Astrocyte of the hippocampus (primary cell): Measurements from ENCODE around the gene KRCC1.
"Not testable (repeated sequence)": the region's sequence is repeated elsewhere in the genome, so short reads cannot be mapped to it uniquely, and the experiment has no call there.

ENCODE experiments used
- DNase-seq: peaks from one replicate; pipeline ENCODE4 v3.0.0; 2011; ENCODE audit warnings: low read depth, low spot score

The KRCC1 gene

DNA sequence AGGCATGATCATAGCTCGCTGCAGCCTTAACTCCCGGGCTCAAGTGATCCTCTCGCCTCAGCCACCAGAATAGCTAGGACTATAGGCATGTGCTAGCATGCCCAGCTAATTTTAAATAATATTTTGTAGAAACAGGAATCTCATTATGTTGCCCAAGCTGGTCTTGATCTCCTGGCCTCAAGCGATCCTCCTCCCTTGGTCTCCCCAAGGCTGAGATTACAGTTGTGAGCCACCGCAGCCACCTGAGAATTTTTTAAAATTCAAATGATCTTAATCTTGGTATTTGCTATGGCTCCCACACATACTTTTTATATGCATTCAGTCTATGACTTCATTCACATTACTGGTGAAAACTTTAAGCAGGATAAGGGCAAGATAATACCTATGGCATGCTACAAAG lies 13.1 kb downstream of the KRCC1 start:
- no peak for DNase-seq

DNA sequence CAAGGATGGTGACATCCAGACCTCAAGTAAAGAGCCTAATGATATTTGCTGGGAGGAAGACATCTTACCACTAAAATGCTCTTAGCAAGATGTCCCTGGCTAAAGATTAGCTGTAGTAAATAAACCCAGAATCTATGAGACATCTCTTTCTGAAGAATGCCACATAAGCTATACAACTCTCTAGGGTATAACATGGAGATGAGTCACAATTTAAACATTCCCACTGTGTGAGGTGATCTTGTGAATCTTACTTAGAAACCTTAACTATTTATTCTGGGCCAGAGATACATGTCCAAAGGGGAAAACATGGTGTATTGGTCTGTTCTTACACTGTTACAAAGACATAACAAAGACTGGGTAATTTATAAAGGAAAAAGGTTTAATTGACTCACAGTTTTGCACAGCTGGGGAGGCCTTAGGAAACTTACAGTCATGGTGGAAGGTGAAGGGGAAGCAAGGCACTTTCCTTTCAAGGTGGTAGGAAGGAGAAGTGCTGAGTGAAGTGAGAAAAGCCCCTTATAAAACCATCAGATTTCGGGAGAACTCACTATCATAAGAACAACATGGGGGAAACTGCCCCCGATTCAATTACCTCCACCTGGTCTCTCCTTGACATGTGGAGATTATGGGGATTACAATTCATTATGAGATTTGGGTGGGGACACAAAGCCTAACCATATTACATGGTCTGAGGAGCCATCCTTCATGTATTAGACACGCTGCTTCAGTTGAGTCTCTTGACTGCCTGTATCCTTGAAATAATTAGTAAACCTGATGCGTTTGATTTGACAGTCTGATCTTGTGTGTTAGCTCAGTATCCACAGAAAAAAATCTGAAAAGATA lies 17.1 kb downstream of the KRCC1 start:
- DNase-seq, result peak; percentile 65

DNA sequence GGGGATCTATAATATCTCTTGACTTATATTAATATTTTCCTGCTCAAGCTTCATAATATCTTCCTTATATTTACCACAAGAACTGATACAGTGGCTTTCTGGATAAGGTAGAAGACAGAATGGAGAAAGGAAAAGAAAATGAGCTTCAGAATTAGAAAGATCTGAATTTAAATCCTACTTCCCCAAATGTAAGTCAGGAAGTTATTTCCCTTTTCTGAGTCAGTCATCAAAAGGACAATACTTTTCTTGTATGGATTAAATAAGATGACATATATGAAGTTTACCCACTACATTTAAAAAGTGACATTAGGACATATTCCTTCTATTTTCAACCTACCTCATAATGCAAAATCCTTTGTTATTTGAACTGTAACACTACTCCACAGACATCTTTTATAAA lies 19.0 kb downstream of the KRCC1 start:
- no peak for DNase-seq

DNA sequence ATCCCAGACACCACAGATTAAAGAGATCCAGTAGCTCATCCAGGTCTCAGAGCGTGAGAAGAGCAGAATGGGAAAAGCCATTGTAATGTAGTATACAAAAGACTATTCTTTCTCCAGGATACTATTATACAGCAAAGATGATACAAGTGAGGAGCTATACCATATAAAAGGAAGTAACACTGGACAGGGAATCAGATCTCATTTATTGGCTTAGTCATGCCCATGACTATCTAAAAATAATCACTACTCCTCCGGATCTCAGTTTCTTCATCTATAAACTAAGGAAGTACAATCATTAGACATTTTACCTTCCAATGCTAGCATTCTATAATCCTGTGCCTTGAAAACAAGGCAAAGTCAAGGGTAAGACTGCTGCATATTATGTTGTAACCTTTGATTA lies 19.4 kb downstream of the KRCC1 start:
- DNase-seq, result no peak

GRCh38 chr2:88032070-88032702 lies 23.4 kb downstream of the KRCC1 start:
- no peak for DNase-seq

DNA sequence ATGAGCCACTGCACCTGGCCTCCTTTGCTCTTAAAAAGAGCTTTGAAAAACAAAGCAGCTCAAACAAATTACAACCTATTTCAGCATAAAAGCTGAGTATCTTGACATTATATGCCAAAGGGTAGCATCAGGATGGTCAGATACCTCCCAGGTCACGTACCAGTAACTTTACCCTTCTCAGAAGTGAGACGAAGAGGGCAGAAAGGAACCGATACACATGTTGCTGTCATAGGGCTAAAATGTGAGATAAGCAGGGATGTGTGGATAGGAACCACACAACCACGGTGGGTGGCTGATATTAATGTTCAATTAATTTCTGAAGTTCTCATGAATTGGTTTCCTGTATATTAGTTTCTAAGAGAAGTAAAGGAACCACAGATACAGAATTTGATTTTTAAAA lies 26.7 kb downstream of the KRCC1 start:
- DNase-seq, result no peak

- DNase-seq, result no peak
These were observed 27.7 kb downstream of the KRCC1 start for GRCh38 chr2:88027697-88028389.

GRCh38 chr2:88024509-88024908 lies 31.1 kb downstream of the KRCC1 start:
- no peak for DNase-seq

GRCh38 chr2:88022669-88022921 lies 33.0 kb downstream of the KRCC1 start:
- DNase-seq, result no peak

DNA sequence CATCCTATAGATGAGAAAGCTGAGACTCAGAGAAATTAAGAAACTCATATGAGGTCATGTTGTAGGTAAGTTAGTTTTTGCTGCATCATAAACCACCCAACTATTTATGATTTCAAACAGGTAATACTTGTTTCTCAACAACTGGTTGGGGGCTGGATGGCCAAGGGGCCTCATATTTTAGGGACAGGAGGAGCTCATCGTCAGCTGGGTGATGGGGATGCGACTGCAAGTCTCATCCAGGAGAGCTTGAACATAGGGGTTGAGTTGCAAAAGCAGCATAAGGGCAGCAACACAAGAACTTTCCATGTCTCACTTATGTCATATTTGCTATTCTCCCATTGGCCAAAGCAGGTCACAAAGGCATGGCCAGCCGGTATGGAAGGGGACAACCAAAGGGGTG lies 35.6 kb downstream of the KRCC1 start:
- DNase-seq, result no peak

DNA sequence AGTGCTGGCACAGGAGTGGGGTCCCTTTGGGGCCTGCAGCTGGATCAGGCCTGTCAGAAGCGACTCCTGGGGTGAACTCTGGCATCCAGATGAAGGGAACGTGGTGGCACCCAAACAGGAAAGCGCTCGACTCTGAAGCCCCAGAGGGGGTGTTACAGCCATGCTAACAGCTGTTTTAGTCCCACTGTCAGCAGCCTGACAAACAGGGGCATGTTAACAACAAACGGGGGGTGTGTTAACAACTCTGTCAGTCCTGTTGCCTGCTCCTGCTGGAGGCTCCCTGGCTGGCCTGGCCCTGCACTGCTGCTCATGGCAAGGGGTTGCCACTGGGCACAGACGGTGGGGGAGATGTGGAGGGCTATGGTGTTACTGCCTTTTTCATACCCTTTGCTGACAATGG lies 36.7 kb downstream of the KRCC1 start:
- no peak for DNase-seq

- peak; percentile 11 for DNase-seq
These were observed 37.3 kb downstream of the KRCC1 start for GRCh38 chr2:88018077-88018805.

DNA sequence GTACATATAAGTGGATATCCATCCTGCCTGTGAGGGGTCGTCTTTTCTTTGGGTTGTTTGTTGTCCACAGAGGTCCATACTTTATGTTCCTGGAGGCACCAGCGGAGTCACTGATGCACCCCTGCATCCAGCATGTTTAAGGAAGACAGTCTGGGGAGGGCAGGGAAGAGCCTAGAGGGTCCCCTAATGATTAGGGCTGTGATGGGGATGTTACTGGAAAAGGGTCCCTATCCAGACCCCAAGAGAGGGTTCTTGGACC lies 37.9 kb downstream of the KRCC1 start:
- not testable (repeated sequence) for DNase-seq

DNA sequence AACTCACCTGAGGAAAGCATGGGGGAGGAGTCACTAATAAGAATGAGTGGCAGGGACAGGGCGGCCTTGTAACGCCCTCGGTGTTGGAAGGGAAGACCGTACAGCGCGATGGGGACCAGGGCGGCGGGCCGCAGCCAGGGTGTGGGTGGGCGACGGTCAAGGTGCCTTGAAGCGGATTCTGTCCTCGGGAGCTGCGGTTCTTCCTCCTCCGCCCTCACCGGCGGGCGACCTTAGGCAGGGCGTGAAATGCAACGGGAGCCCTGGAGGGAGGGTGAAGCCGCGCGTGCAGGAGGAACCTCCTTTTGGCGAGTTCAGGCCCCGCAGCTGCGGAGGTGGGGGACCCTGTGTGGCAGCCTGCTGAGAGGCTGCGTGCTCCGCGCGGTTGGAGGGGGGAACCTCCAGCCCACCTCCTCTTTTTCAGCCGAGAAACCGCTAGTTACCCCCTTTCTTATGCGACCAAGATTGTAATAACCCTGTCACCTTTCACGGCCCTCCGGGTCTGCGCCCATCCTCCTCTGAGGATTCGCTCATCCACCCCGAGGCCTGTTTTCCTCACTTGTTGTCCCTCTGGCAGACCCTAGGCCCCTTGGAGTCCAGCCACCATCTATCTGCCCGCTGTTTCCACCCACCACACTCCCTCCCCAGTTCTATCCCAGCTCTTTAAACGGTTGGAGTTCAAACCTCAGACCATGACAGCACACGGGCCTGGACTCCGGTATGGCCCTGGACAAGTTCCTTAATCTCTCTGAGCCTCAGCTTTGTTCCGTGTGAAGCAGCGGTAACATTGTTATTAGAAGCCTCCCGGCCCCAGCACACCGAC lies 38.4 kb downstream of the KRCC1 start:
- peak; percentile 12 for DNase-seq

DNA sequence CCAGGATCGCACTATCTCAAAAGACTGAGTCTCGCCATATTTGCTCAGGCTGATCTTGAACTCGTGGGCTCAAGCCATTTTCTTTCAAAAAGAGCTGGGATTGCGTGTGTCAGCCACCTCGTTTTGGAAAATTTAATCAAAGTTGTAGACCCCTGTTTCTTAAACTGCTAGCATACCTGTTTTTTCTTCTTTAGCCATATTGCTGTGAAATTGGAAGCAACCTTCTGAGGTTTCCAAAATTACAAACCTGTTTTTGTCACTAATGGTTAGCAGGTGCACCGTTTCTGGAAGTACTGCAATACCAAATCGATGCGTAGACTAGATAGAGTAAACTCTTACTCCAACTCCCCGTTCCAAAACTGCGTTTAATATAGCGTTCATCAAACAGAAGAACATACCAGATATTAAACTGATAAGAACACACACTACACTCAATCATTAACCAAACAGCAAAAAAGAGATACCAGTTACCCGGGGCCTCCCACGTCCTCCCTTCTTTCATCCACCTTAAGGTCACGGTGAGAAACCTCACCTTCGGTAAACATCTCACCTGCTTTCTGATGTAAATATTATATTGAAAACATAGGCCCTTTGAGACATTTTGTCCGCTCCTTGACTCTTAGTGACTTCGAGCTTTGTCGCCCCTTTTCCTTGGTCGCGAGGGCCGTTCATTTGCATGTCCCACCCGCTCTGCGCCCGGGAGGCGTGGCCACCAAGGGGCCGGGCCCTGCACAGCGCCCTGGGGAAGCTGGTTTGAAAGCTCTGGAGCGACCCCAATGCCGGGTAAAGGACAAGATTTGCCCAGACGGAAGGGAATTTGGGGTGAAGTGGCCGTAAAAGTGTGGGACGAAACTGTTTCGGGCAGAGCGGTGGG lies 39.3 kb downstream of the KRCC1 start, which contains the start of gene RNU2-63P:
RNU2-63P (minus strand) TSS at position 462 of the 874 bp plus-strand sequence.
- DNase-seq, result peak; percentile 87

DNA sequence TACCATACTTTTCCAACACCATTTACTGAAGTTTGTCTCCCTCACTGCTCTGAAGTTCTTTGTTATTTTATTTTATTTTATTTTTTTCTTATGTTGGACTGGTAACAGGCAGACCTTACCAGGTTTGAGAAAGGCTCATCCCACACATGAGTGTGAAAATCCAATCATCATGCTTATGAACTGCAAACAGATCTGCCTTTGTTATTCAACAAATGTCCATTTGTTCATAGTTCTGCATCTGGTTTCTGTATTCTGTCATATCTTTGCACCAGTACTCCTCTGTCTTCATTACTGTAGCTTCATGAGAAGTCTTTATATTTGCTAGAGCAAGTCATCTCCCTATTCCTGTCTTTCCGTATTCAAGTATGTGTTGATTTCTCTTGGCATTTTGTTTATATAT lies 44.6 kb downstream of the KRCC1 start:
- DNase-seq, result no peak

DNA sequence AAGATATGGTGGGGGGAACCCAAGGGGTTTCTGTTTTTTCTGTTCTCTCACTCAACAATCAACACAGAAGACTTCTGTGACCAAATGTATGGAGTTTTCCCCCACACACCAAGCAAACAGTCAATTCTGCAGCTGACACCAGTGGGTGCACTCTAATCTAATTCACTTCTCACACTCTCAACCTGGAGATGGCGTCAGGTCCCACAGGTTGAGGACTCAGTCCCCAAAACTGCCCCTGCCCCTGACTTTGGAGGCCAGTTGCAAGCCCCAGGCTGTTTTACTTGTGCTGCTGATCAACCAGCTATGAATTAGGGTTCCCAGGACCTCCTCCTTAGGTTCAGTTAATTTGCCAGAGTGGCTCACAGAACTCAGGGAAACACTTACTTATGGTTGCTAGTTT lies 45.4 kb downstream of the KRCC1 start:
- DNase-seq, result no peak

GRCh38 chr2:88006912-88007439 lies 48.6 kb downstream of the KRCC1 start:
- no peak for DNase-seq

DNA sequence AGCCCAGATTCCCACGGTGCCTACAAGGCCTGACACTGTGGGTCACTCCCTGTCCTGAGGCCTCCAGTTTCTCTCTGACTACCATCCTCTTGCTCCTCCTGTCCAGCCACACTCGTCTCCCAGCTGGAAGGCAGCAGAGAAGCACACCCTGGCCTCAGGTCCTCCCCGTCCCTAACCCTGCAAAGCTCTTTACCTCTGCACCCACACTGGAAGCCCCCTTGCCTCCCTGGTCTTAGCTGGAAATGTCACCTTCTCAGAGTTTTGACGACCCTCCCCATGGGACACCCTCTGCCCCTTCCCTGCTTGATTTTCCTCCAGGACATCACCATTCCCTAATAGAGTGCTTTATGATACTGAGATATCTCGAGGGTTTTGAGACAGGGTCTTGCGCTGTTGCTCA lies 49.8 kb downstream of the KRCC1 start:
- no peak for DNase-seq

DNA sequence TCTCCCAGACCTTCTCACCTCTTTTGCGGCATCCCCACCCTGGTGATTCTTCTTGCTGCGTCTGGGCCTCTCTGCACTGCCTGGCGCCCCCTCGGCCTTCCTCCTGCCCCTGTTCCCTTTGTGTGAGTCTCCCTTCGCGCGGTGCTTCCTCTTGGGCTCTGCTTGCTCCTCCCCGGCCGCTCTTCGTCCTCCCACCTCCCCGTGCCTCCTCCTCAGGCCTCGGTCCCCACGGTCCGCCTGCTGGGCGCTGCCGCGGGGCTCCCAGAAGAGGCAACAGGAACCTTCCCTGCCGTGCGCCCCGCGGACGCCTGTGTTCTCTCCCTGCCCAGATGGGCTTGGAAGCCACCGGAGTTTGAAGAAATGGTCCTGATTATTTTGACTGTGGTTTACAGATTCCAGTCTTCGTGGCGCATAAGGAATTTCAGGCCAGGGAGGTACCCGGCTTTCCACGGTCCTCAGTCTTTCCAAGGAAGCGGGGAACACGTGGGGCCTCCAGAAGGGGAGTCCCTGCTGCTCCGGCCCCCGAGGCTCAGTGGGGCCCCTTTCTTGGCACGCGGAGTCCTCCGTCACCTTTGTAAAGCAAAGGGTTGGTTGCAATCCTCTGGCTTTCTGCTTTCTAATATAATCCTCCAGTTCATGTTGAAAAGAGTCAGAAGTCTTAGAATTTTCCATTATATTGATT lies 52.4 kb downstream of the KRCC1 start:
- DNase-seq, result peak; percentile 32
